Tibial artery (tissue), 4 donors: Measurements from ENCODE around the gene INPP4A.
A peak's percentile ranks its signal among the peaks of the same experiment; 100 is the strongest.

Experiments
- DNase-seq, 2 donors: peaks; one replicate each; pipeline ENCODE4 v3.0.0-alpha.2; 2019
- H3K27ac ChIP-seq, 2 donors: fragments of 200-600 bp; sonication (generic) in 1 of 2; 1 replicate in 1 of 2; 2 replicates in 1 of 2; pipeline ENCODE4 v1.5.1; 2018 to 2019; ENCODE audit warnings: mild to moderate bottlenecking in 1 of 2
- H3K27me3 ChIP-seq, 2 donors: fragments of 200-600 bp; sonication (generic) in 1 of 2; one replicate each; pipeline versions ENCODE4 v1.5.1 to v1.6.0; 2016 to 2019
- H3K36me3 ChIP-seq, 3 donors: fragments of 200-600 bp; sonication (generic) in 2 of 3; one replicate each; pipeline ENCODE4 v1.5.1; 2016 to 2019; ENCODE audit warnings: mild to moderate bottlenecking in 2 of 3
- H3K4me1 ChIP-seq, 4 donors: fragments of 200-600 bp; sonication (generic) in 2 of 4; 1 replicate in 3 of 4; 2 replicates in 1 of 4; pipeline ENCODE4 v1.5.1; 2016 to 2019
- H3K4me3 ChIP-seq, 2 donors: fragments of 200-600 bp; sonication (generic) in 1 of 2; 1 replicate in 1 of 2; 2 replicates in 1 of 2; pipeline ENCODE4 v1.5.1; 2018 to 2019; ENCODE audit warnings: mild to moderate bottlenecking in 2 of 2
- H3K9me3 ChIP-seq, 3 donors: fragments of 200-600 bp; sonication (generic) in 1 of 3; one replicate each; pipeline ENCODE4 v1.5.1; 2016 to 2019
- intact Hi-C: fragments of 100-400 bp; cut with DNase I; formaldehyde crosslinking; loops from one replicate; pipeline ENCODE4 v1.15.0; 2023; ENCODE audit warnings: low total_unique reads
- TF ChIP-seq, protein P1 (sequence below), 2 experiments: fragments of 200-600 bp in 1 of 2; fragments of 450-650 bp in 1 of 2; IDR thresholded peaks; one replicate each; pipeline ENCODE4 v1.5.1; 2017 to 2019; ENCODE audit warnings: antibody characterized with exemption in 2 of 2, mild to moderate bottlenecking in 1 of 2, moderate library complexity in 1 of 2

The INPP4A gene

DNA sequence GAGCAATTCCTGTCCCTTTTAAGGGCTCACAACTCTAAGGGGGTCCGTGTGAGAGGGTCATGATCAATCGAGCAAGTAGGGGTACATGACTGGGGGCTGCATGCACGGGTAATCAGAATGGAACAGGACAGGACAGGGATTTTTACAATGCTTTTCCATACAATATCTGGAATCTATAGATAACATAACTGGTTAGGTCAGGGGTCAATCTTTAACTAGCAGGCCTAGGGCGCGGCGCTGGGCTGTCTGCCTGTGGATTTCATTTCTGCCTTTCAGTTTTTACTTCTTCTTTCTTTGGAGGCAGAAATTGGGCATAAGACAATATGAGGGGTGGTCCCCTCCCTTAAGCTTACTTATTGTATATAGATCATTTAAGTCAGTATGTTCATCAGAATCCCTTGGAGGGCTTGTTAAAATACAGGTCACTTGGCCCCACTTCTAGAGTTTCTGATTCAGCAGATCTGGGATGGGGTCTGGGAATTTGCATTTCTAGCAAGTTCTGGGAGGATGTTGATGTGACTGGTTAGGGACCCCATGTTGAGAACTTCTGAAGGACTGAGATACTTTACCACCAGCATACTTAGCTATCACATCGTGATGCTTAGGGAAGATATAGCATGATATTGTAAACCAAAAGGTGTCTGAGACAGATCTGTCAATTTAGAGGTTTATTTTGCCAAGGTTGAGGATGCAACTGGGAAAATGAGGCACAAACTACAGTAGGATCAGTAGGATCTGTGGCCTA is 2.8 kb upstream of the INPP4A start:
- Histone ChIP-seq H3K27ac (no peak overlapping the region), H3K9me3 (no peaks in the 10 kb centered on the region), H3K27me3 (no peaks in the 10 kb centered on the region), H3K4me1 (peaks cover 0 to 17% (median 9%) of the 10 kb centered on the region in 4 donors), H3K36me3 (no peaks in the 10 kb centered on the region), H3K4me3 (no peak overlapping the region)
- intact Hi-C loops, result no loop called here
- no peak for DNase-seq
- TF ChIP-seq, protein P1, sequence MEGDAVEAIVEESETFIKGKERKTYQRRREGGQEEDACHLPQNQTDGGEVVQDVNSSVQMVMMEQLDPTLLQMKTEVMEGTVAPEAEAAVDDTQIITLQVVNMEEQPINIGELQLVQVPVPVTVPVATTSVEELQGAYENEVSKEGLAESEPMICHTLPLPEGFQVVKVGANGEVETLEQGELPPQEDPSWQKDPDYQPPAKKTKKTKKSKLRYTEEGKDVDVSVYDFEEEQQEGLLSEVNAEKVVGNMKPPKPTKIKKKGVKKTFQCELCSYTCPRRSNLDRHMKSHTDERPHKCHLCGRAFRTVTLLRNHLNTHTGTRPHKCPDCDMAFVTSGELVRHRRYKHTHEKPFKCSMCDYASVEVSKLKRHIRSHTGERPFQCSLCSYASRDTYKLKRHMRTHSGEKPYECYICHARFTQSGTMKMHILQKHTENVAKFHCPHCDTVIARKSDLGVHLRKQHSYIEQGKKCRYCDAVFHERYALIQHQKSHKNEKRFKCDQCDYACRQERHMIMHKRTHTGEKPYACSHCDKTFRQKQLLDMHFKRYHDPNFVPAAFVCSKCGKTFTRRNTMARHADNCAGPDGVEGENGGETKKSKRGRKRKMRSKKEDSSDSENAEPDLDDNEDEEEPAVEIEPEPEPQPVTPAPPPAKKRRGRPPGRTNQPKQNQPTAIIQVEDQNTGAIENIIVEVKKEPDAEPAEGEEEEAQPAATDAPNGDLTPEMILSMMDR (IDR thresholded peaks at IDR 0.05), result no peak

DNA sequence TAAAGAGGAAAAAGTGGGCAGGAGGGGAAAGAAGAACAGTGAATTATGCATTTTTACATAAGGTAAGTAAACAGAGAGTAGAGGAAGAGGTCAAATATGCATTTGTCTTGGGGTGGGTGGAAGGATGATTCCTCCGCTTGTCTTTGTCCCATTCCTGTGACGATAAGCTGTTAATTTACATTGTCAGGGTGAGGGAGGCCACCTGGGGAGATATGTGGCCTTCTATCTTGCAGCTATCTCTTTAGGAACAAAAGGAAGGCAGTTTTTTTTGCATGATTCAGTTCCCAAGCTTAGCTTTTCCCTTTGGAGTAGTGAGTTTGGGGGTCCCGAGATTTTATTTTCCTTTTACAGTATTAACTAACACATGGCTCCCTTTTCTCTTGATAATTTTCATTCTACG is 2.2 kb upstream of the INPP4A start:
- intact Hi-C loops, result no loop called here
- peaks cover 0 to 17% (median 9%) of the 10 kb centered on the region in 4 donors for H3K4me1 ChIP-seq
- H3K27ac ChIP-seq, result no peak overlapping the region

DNA sequence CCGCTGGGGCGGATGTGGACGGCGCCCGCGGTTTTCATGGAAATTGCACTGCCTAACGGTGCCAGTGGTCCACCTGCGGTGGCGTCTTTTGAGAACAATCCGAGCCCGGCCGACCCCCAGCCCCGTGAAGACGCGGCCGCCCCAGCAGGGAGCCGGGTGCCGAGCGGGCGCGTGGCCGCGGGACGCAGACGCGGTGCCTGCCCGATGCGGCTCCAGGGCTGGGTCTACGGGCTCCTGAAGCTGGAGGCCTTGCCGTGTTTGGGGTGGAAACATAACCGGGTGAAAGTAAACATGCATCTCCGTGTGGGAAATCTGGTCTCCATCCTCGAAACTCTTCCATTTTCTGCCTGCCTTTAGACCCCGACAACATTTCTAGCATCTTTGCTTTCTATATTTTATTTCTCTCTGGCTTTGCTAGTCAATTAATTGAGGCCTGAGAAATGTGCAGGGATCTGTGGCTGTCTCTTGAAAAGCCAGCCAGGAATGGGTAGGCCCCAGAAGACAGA is 572 bp downstream of the INPP4A start:
- H3K9me3 ChIP-seq, result no peaks in the 10 kb centered on the region
- TF ChIP-seq, protein P1 (IDR thresholded peaks at IDR 0.05), result no peak
- peak overlapping the region; percentile 75 to 90 for H3K4me3 ChIP-seq
- DNase-seq, result no peak
- peaks cover 0 to 17% (median 9%) of the 10 kb centered on the region in 4 donors for H3K4me1 ChIP-seq
- H3K27me3 ChIP-seq, result no peaks in the 10 kb centered on the region
- intact Hi-C loops, result no loop called here
- no peaks in the 10 kb centered on the region for H3K36me3 ChIP-seq
- peak overlapping the region; percentile 66 to 69 for H3K27ac ChIP-seq

More for the DNA sequence above, 2.2 kb upstream of the INPP4A start:
- TF ChIP-seq, protein P1 (IDR thresholded peaks at IDR 0.05), result no peak
- Histone ChIP-seq H3K9me3 (no peaks in the 10 kb centered on the region), H3K36me3 (no peaks in the 10 kb centered on the region), H3K27me3 (no peaks in the 10 kb centered on the region), H3K4me3 (no peak overlapping the region)
- no peak for DNase-seq

DNA sequence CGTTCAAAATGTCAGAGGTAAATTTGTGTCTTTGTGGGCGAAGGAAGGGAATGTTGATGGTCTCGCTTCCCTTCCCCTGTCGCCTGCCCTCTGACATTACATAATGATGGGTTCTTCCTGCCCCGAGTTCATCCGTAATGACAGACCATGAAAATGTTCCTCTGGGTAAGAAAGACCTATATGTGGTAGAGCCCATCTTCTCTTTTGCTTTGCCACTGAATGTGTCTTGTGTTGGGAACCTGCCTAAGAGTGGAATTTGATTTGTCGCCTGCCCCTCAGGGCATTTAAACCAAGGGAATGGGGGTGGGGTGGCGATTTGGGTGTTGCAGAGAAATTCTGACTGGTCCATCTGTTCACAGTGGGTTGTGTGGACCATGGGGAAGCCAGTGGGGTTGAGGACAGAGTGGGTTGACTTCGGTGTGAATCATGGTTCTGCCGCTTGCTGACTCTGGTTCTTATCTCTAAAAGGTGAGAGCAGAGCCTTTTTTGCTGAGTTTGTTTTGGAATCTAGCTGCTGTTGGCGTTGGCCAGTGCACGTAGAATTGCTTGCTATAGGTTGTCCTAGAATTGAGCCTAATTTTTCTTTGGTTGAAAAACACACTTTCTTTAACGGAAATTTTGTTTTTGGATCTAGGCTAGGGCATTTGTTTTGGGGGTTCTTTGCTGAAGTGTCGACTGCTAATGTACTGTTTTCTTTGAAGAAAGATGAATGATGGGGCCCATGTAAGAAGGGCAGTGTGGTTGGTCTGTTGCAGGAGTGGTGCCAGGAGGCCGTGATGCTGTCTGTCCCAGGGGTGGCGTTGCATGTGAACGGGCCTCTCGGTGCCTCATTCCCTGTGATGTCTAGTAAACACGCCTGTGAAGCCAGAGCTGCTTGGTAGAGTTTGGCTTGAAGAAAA is 1.3 kb downstream of the INPP4A start:
- intact Hi-C loops, result no loop called here
- Histone ChIP-seq H3K36me3 (no peaks in the 10 kb centered on the region), H3K27me3 (no peaks in the 10 kb centered on the region), H3K4me1 (peaks cover 0 to 17% (median 9%) of the 10 kb centered on the region in 4 donors), H3K9me3 (no peaks in the 10 kb centered on the region), H3K27ac (peak overlapping the region; percentile 66 to 69), H3K4me3 (peak overlapping the region; percentile 75 to 90)
- TF ChIP-seq, protein P1 (IDR thresholded peaks at IDR 0.05), result no peak
- no peak for DNase-seq

DNA sequence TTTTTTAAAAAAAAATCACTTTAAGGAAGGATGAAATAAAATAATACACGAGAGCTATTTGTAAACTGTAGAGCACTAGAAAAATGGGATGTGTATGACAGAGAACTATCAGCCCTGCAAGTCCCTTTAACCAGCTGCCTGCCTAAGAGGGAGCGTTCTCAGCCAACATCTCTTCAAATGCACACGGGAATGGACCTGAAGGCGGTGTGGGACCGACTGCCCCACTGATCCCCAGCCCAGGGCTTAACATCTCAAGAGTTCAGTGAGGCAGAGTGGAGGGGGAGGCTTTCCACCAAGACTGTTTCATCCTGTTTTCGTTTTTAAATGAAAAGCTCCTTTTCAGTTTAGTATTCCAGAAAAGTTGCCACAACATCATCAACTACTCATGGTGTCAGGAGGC is 2.2 kb downstream of the INPP4A start:
- no peak for DNase-seq
- Histone ChIP-seq H3K4me3 (no peak overlapping the region), H3K27me3 (no peaks in the 10 kb centered on the region)

More for the DNA sequence above, 2.2 kb downstream of the INPP4A start:
- Histone ChIP-seq H3K9me3 (no peaks in the 10 kb centered on the region), H3K36me3 (no peaks in the 10 kb centered on the region), H3K4me1 (peaks cover 0 to 17% (median 9%) of the 10 kb centered on the region in 4 donors), H3K27ac (no peak overlapping the region)
- intact Hi-C loops, result no loop called here
- TF ChIP-seq, protein P1 (IDR thresholded peaks at IDR 0.05), result no peak
